Bone marrow (tissue), 2 donors: ENCODE measurements around the gene FUOM.
A peak's percentile ranks its signal among the peaks of the same experiment; 100 is the strongest.
"Not testable (repeated sequence)": the region's sequence is repeated elsewhere in the genome, so short reads cannot be mapped to it uniquely, and the experiment has no call there.

Experiments
- DNase-seq, 2 donors: peaks; one replicate each; lab custom pipeline; 2025; lab: John Stamatoyannopoulos, UW

The FUOM gene

DNA sequence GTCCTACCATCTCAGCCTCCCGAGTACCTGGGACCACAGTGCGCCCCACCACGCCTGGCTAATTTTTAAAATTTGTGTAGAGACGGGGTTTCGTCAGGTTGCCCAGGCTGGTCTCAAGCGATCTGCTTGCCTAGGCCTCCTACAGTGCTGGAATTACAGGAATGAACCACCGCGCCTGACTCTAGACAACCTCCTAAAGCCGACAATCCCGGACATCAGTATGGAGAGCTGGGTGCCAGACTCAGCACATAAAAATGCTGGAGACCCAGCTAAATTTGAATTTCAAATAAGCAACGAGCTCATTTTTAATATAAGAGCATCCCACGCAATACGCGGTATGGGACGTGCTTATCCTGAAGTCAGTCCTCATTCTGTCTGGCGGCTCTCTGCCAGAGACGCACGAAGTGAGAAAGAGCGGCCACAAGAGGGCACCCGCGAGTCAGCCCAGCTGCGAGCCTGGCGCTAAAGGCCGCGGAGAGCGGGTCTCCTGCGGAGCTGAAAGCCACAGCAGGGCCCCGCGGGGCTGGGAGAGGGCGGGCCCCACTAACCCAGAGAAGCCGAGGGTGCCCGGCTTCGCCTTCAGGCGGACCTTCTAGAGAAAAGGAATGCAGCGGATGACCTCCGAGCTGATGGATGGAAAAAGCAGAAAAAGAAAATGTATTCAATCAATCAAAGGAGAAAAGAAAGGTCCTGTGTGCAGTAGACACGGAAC is 28.2 kb downstream of the FUOM start:
- DNase-seq: peak; percentile 49 to 70

DNA sequence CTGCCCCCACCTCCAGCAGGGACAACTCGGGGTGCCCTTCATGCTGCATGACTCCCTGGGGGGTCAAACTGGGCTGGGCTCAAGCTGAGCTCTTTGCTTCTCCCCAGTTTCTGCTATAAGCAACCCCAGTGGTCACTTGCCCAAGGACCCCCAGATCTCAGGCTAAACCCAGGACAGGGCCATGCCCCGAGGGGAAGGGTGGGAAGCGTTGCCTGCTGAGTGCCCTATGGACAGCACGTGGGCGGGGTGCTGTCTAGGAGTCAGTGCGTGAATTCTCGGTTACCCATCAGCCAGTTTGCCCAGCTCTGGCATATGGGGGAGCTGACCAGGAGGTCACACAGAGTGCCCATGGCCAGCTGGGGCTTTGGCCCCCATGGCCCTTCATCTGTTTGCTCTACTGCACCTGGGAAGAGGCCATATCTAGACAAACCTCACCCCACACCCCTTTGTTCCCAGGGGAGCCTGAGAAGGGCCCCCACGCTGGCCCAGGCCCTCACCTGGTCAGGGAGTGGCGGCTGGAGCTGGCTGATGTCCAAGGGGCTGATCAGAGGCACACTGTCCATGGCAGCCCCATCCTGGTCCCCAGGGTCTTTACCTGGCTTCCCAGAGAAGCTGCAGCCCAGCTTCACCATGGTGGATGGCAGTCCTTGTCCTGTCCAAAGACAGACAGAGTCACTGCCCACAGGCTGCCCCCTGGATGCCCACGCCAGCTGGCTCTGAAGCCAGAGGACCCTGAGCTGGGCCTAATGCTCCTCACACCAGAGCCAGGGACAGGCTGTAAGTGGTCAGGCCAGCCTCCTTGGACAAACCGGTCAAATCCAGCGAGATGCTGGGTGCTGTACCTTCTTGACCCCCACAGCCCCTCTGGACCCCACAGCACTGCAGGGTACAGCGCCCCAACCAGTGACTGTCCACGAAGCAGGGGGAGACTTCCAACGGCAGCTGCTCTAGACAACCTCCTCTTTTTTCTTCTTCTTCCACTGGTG is 29.2 kb downstream of the FUOM start:
- no peak for DNase-seq

DNA sequence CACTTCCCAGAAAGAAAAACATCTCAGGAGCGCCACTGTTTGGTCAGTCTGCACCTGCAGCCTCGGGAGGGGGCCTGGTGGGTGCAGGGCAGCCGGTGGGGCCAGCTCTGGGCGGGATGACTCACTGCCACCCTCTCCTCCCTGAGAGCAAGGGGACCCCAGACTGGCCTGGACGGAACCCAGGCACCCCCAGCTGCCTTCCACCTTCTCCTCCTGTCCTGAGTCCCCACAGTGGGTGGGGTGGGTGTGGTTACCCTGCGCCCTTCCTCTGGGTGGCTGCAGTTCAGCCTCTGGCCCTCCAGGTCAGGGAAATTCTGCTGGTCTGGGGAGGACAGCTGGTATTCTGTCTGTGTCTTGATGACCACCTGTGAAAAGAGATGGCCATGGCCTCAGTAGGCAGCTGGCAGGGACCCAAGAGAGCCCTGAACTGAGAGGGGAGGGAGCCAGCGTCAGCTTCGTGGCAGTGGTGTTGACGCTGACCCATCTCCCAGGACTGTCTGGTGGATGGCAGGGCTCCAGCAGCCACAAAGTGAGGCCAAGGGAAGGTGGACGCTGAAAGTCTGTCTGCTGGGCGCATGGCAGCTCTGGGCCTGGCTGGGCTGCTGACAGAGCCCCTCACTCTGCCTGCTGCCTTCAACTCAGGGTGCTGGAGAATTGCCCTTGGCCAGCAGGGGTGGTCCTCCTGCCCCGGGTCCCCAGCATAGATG is 30.0 kb downstream of the FUOM start:
- no peak for DNase-seq

DNA sequence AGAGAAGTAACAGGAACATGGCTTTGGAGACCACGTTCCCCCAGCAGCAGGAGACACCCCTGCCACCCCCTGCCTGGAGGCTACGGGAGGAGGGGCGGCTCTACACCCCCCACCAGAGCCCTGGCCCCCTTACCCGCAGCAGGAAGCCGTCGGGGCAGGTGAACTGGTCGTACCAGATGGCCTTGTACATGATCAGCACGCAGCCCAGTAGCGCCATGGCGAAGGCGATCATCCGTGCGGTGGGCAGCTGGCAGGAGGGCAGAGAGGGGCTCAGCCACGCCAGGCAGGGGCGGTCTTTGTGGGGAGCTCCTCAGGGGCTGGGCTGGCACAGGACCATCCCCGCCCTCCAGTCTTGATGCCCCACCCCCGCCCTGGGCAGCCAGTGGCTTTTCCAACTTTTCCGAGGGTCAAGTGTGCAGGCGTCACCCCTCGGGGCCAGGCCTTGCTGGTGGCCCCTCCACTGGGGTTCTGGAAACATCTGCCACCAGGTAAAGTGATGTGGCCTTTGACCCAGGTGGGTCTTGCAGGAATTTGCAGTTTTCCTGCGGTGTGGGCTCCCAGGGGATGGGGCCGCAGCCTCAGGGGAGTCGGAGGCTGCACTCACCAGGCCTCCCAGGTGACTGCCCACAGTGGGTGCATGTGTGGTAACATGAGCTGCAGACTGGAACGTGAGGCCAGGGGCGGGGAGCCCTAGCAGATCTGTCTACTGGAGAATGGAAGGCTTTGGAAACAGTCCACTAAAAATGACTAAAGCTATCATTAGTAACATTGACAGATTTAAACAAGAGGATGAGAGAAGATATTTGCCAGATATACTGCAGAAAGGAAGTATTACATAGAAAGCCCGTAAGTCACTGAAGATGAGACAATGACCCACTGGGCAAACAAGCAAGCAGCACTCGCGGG is 30.8 kb downstream of the FUOM start:
- no peak for DNase-seq

DNA sequence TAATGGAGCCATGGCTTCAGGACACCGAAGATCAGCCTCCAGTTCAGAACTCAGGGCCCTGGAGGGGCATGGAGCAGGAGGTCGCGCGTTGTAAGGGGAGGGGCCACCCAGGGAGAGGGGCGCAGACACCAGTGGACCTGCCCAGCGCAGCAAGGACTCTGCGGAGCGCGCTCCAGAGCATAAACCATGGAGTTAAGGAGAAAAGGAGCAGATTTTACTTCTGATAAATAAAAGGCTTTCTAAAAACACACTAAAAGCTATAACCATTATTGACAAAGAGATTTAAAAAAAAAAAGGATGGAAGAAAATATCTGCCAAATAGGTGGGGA is 31.6 kb downstream of the FUOM start:
- DNase-seq: no peak

DNA sequence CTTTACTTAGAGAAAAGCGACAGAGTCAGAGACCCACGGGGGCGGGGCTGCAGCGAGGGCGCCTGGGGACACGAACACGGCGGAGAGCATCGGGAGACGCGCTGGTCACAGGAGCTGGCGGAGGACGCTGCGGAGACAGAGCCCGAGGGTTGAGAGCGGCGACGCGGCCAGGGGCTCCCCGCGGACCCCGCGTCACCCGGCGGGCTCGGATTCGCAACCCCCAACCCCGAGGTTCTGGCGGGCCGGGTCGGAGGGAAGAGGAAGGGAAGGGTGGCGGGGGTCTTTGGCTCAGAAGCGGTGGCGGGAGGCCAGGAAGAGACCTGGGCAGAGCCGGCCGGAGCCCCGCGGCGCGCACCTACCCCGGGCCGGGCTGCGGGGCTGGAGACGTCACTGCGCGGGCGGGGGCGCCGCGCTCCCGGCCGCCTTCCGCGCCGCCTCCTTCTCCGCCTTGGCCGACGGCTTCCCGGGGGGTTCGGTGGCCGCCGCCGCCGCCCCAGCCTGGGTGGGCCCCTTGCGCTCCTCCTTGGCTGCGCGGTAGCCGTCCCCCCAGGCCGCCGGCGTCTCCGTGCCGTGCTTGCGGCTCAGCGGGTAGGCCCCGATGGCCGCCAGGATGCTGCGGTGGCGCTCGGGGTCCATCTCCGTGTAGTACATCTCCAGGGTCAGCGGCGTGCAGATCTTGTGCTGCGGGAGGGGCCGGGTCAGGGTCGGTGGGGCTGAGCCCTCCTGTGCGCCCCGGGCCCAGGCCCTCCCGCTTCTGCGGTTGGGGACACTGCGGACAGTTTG is 32.2 kb downstream of the FUOM start:
- no peak for DNase-seq

DNA sequence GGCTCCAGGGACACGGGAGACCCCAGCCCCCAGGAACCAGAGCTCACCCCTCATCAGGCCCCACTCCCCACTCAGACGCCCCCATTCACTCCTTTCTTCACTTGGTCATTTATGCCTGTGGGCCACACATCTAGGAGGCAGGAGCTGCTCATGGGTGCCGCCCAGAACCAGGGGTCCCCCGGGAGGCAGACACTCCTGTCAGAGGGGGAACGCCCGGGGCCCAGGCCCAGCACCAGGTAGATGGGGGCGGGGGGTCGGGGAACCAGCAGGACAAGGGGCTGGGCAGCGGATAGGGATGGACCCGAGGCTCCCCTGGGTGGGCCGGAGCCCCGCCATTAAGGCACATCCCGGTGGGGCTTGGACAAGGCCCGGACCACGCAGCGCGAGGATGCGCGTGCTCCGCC is 33.0 kb downstream of the FUOM start:
- DNase-seq: no peak

DNA sequence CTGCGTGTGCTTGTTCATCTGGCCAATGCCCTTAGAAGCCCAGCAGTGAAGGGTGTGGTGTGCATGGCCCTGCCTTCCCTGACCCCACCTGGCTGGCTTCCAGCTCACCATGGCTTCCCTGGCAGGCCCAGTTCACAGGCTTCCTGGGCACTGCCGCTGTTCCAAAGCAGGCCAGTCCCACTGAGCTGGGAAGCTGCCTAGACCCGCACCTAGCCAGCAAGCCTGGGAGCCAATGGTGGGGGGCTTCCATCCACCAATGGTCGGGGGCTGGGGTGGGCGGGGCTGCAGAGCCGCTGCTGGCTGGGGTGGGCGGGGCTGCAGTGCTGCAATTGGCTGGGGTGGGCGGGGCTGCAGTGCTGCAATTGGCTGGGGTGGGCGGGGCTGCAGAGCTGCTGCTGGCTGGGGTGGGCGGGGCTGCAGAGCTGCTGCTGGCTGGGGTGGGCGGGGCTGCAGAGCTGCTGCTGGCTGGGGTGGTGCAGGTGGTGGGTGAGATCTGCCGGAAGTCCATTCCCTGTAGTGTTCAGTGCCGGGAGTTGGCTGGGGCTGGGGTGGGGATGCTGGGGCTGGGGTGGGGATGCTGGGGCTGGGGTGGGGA is 33.5 kb downstream of the FUOM start:
- DNase-seq: no peak

GRCh38 chr10:133322064-133322709 is 35.6 kb downstream of the FUOM start:
- DNase-seq: not testable (repeated sequence)

GRCh38 chr10:133320852-133321422 is 36.9 kb downstream of the FUOM start:
- DNase-seq: not testable (repeated sequence)

DNA sequence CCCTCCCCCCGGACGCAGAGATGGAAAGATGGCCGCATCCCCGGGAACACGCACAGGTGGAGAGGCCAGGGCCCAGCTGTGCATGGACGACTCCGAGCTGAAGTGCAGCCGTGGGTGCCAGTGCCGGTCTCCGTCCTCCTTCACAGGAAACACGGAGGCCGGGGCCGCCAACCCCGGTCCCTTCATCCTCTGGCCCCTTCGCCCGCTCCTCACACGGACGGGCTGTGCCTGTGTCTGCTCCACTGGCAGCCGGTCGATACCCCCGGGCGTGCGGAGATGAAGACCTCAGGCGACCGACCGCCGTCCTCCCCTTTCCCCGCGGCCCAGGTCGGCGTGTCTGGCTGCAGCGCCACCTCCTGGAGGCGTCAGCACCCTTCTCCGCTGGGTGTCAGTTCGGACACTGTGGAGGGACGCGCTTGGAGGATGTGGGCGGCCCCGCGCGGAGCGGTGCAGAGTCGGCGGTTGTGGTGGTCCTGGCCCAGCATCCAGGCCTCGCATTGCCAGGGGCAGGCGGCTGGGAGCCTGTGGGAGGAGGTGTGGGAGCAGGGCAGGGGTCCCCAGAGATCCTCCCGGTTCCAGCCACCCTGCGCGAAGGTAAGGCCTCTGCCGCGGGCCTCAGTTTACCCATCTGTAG is 39.2 kb downstream of the FUOM start:
- peak; percentile 25 to 51 for DNase-seq

GRCh38 chr10:133316732-133317131 is 41.1 kb downstream of the FUOM start:
- DNase-seq: no peak

- no peak for DNase-seq
These were observed 41.6 kb downstream of the FUOM start for GRCh38 chr10:133316266-133316665.

DNA sequence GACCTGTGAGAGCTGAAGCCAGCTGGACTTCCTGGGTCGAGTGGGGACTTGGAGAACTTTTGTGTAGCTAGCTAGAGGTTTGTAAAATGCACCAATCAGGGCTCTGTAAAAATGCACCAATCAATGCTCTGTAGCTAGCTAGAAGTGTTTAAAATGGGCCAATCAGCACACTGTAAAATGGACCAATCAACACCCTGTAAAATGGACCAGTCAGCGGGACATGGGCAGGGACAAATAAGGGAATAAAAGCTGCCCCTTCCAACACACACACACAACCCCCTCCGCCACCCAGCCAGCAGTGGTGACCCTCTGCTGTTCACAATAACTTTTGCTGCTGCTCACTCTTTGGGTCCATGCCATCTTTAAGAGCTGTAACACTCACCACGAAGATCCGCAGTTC is 42.0 kb downstream of the FUOM start:
- no peak for DNase-seq

GRCh38 chr10:133314911-133315310 is 42.9 kb downstream of the FUOM start:
- no peak for DNase-seq

- DNase-seq: no peak
These were observed 44.6 kb downstream of the FUOM start for GRCh38 chr10:133313192-133313591.

- no peak for DNase-seq
These were observed 45.1 kb downstream of the FUOM start for GRCh38 chr10:133312769-133313145.

DNA sequence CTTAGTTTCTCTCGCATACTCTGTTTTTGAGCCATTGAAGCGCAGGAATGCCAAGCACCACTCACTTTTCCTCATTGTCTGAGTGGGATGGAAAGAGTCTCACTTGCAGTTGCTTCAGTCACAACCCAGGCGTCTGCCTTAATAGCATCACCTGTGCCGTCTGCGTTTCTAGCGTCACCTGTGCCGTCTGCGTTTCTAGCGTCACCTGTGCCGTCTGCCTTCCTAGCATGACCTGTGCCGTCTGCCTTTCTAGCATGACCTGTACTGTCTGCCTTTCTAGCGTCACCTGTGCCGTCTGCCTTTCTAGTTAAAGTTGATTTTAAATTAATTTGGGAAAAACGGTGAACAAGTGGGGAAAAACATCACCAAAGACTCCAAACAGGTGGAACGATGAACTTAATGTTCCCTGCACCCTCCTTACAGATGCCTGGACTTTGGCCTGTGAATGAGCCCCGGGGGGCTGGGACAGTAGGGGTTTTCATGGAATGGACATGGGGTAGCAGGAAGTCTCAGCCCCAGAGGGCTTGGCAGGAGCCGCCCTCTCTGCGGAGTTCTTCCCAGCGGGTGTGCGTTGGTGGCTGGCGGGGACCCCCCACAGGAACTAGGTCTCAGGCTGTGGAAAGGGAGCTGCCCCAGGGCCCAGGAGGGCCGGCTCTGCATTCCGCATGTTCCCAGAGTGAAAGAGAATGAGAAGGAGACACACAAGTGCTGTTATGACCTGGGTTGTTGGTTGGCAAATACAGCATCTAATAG is 45.6 kb downstream of the FUOM start:
- DNase-seq: no peak
